HepG2 (cell line): Measurements from ENCODE around the gene ECM1.

Source experiments
- ZBTB4 ChIP-seq: sonication (generic); formaldehyde crosslinking; IDR thresholded peaks from 2 replicates; pipeline ENCODE4 v1.4.0; 2020; ENCODE audit warnings: missing genetic modification reagents, mild to moderate bottlenecking, borderline replicate concordance
- ZNF430 ChIP-seq: sonication (generic); formaldehyde crosslinking; IDR thresholded peaks from 2 replicates; pipeline ENCODE4 v1.9.0; 2021; ENCODE audit warnings: mild to moderate bottlenecking, missing genetic modification reagents
- ZNF574 ChIP-seq: sonication (generic); formaldehyde crosslinking; IDR thresholded peaks from 2 replicates; pipeline ENCODE4 v1.4.0; 2020; ENCODE audit warnings: missing genetic modification reagents

- no peak for TF ChIP-seq ZNF574 (CRISPR knock-in tag)
- TF ChIP-seq ZNF430 (CRISPR knock-in tag): no peak
- no peak for TF ChIP-seq ZBTB4
Observed at GRCh38 chr1:150508982-150509381, 1.1 kb downstream of the ECM1 start.
